Measurements from ENCODE around the gene ATP11A.

DNA sequence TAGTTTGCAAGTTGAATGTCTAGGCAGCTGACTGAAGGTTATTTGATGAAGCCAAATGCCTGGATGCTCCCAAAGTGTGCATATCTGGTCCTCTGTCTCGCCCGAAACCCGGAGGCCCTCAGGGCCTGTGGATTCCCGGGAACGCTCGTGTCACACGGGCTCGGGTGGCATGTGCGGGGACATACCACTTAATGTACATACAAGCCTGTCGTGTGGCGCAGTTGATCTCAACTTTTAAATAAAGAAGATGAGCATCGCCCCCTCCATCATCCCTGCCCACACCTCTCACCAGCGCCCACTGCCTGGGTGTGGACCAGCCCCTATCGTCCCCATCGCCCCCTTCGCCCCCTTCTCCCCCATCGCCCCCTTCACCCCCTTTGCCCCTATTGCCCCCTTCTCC lies 33.9 kb downstream of the ATP11A start:
- no peak for TF ChIP-seq CTCF (IDR thresholded peaks at IDR 0.05)
- no peak for TF ChIP-seq POLR2A (IDR thresholded peaks at IDR 0.05)
